ENCODE data around the gene RAD18. TPM values are rescaled to one million over a fixed set of nuclear protein-coding genes. Genes with fewer than 3 reads are reported as not detected.

Gene RAD18
- polyA plus RNA-seq, 1 of the 3 experiments (the other 2 are of a cell fraction) = 5.7 TPM

- WGBS (ENCODE audit: low lambda C conversion rate) = 85% methylated on average over 3 of the region's 3 CpGs
Measured at GRCh38 chr3:8841472-8841871, 121.8 kb downstream of the RAD18 start.

More at GRCh38 chr3:8841472-8841871, 121.8 kb downstream of the RAD18 start:
- ChIA-PET CTCF (interaction anchor here (1.4 kb wide), 2 partner anchors 24 to 32 kb away, joined by 3 to 4 read pairs; no protein-coding TSS in a partner anchor), POLR2A (no interaction called here)
- peaks cover 5% of the 10 kb centered on the region for H3F3A ChIP-seq (replicated peaks; ENCODE audit: insufficient read depth)
- H3K9me3 ChIP-seq = no peaks in the 10 kb centered on the region
- TF ChIP-seq USF2 (IDR thresholded peaks at IDR 0.05; ENCODE audit: borderline replicate concordance, low read depth, low read length) (no peak), TEAD4 (IDR thresholded peaks at IDR 0.05; ENCODE audit: borderline replicate concordance, insufficient read depth) (no peak), EZH2phosphoT487 (IDR thresholded peaks at IDR 0.05; ENCODE audit: borderline replicate concordance, low read depth) (no peak), IRF3 (IDR thresholded peaks at IDR 0.05; ENCODE audit: low read depth, low read length) (no peak), POLR2AphosphoS5 (IDR thresholded peaks at IDR 0.05; ENCODE audit: low read depth, low read length) (no peak), CTCF (IDR thresholded peaks at IDR 0.05) (no peak), RCOR1 (IDR thresholded peaks at IDR 0.05; ENCODE audit: low read length) (no peak), FOSL2 (IDR thresholded peaks at IDR 0.05; ENCODE audit: borderline replicate concordance, low read depth) (no peak), REST (IDR thresholded peaks at IDR 0.05; ENCODE audit: low read depth, low read length) (no peak), NRF1 (IDR thresholded peaks at IDR 0.05; ENCODE audit: low read depth, low read length) (no peak), TAF1 (IDR thresholded peaks at IDR 0.05; ENCODE audit: borderline replicate concordance, low read depth, low read length) (no peak), NFIC (IDR thresholded peaks at IDR 0.05; ENCODE audit: borderline replicate concordance) (no peak), USF1 (IDR thresholded peaks at IDR 0.05; ENCODE audit: borderline replicate concordance, low read depth) (no peak), YY1 (IDR thresholded peaks at IDR 0.05; ENCODE audit: low read depth) (no peak), TCF12 (IDR thresholded peaks at IDR 0.05) (no peak), GATA2 (CRISPR knock-in tag; IDR thresholded peaks at IDR 0.05) (no peak), JUND (IDR thresholded peaks at IDR 0.05) (no peak), MXI1 (IDR thresholded peaks at IDR 0.05; ENCODE audit: low read depth, low read length) (no peak)
- TF ChIP-seq, protein P1, sequence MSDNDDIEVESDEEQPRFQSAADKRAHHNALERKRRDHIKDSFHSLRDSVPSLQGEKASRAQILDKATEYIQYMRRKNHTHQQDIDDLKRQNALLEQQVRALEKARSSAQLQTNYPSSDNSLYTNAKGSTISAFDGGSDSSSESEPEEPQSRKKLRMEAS (IDR thresholded peaks at IDR 0.05; ENCODE audit: low read depth) = no peak
- TF ChIP-seq, protein P2, sequence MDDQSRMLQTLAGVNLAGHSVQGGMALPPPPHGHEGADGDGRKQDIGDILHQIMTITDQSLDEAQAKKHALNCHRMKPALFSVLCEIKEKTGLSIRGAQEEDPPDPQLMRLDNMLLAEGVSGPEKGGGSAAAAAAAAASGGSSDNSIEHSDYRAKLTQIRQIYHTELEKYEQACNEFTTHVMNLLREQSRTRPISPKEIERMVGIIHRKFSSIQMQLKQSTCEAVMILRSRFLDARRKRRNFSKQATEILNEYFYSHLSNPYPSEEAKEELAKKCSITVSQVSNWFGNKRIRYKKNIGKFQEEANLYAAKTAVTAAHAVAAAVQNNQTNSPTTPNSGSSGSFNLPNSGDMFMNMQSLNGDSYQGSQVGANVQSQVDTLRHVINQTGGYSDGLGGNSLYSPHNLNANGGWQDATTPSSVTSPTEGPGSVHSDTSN (IDR thresholded peaks at IDR 0.05) = no peak
- no peaks in the 10 kb centered on the region for H3K36me3 ChIP-seq (replicated peaks in 1 of 2; ENCODE audit: control insufficient read depth in 1 of 2, insufficient read depth in 2 of 2, low read length in 1 of 2)
- no peak for DNase-seq
- no peaks in the 10 kb centered on the region for H3K9me2 ChIP-seq
- H3K27ac ChIP-seq (ENCODE audit: low read depth in 2 of 2, low read length in 1 of 2) = no peak overlapping the region
- no peaks in the 10 kb centered on the region for H3K79me2 ChIP-seq (ENCODE audit: insufficient read depth)
- H3K27me3 ChIP-seq (ENCODE audit: insufficient read depth) = no peaks in the 10 kb centered on the region
- no peak overlapping the region for H3K4me3 ChIP-seq (ENCODE audit: low read depth in 2 of 2, low read length in 1 of 2)
- H3K9ac ChIP-seq = no peak overlapping the region
- peaks cover 0 to 4% of the 10 kb centered on the region in 2 experiments; a peak in 1 of 4 replicates for H3K4me1 ChIP-seq (ENCODE audit: control insufficient read depth in 1 of 2, insufficient read depth in 2 of 2, low read depth in 1 of 2, low read length in 1 of 2)
- H4K20me1 ChIP-seq (ENCODE audit: insufficient read depth) = no peaks in the 10 kb centered on the region
- H2AFZ ChIP-seq (ENCODE audit: low read depth) = no peak overlapping the region
- H3K4me2 ChIP-seq = no peak overlapping the region

Data from SK-N-SH (cell line).